Keratinocyte (primary cell): ENCODE data around the gene JOSD1. TPM values are rescaled to one million over a fixed set of nuclear protein-coding genes. Genes with fewer than 3 reads are reported as not detected.

Source experiments
- DNase-seq: peaks from one replicate; pipeline ENCODE4 v3.0.0-alpha.2; 2011; ENCODE audit warnings: low read depth, missing footprints, low spot score
- FAIRE-seq: peaks from 2 replicates; lab custom pipeline; 2011; peaks lifted over from hg19 to GRCh38; lab: Jason Lieb, UNC
- H2AFZ ChIP-seq: 2 replicates; pipeline ENCODE4 v1.6.0; 2012; ENCODE audit warnings: low read length, control low read depth, inconsistent platforms; ENCODE audit not compliant: control insufficient read depth
- H3K27ac ChIP-seq: 2 replicates; pipeline ENCODE4 v1.5.1; 2011; ENCODE audit warnings: low read length; ENCODE audit not compliant: control insufficient read depth, insufficient read depth
- H3K27me3 ChIP-seq: 3 replicates; pipeline ENCODE4 v1.6.0; 2011; ENCODE audit warnings: low read length; ENCODE audit not compliant: control insufficient read depth, insufficient read depth; ENCODE audit errors: extremely low read depth
- H3K36me3 ChIP-seq, 2 experiments: 2 replicates in 1 of 2; 3 replicates in 1 of 2; pipeline ENCODE4 v1.5.1; 2011; ENCODE audit warnings: low read length in 2 of 2, mild to moderate bottlenecking in 1 of 2; ENCODE audit not compliant: control insufficient read depth in 2 of 2, insufficient read depth in 2 of 2; ENCODE audit errors: extremely low read depth in 1 of 2
- H3K4me1 ChIP-seq: 3 replicates; pipeline ENCODE4 v1.5.1; 2011; ENCODE audit warnings: low read length; ENCODE audit not compliant: control insufficient read depth, insufficient read depth; ENCODE audit errors: extremely low read depth
- H3K4me2 ChIP-seq: 3 replicates; pipeline ENCODE4 v1.6.0; 2011; ENCODE audit warnings: low read depth, low read length; ENCODE audit not compliant: control insufficient read depth, insufficient read depth; ENCODE audit errors: extremely low read depth
- H3K4me3 ChIP-seq, 3 experiments: fragments of 200-600 bp in 1 of 3; sonication (generic) in 1 of 3; 2 replicates in 2 of 3; 3 replicates in 1 of 3; pipeline ENCODE4 v1.5.1; 2011 to 2016; ENCODE audit warnings: low read length in 3 of 3, mild to moderate bottlenecking in 3 of 3, control low read depth in 2 of 3, inconsistent platforms in 1 of 3, low read depth in 1 of 3, mixed read lengths in 1 of 3, mixed run types in 1 of 3, moderate library complexity in 1 of 3; ENCODE audit not compliant: control insufficient read depth in 2 of 3, insufficient read depth in 2 of 3; ENCODE audit errors: extremely low read depth in 1 of 3
- H3K79me2 ChIP-seq: 2 replicates; pipeline ENCODE4 v1.6.0; 2012; ENCODE audit warnings: low read length; ENCODE audit not compliant: control insufficient read depth, insufficient read depth
- H3K9ac ChIP-seq: 3 replicates; pipeline ENCODE4 v1.6.0; 2011; ENCODE audit warnings: low read length; ENCODE audit not compliant: control insufficient read depth, insufficient read depth; ENCODE audit errors: extremely low read depth
- H3K9me1 ChIP-seq: 3 replicates; pipeline ENCODE4 v1.6.0; 2011; ENCODE audit warnings: low read length; ENCODE audit not compliant: control insufficient read depth, insufficient read depth; ENCODE audit errors: extremely low read depth
- H3K9me3 ChIP-seq: 2 replicates; pipeline ENCODE4 v1.5.1; 2012; ENCODE audit warnings: low read depth, low read length; ENCODE audit not compliant: control insufficient read depth
- H4K20me1 ChIP-seq: 3 replicates; pipeline ENCODE4 v1.6.0; 2011; ENCODE audit warnings: low read length; ENCODE audit not compliant: control insufficient read depth, insufficient read depth; ENCODE audit errors: extremely low read depth
- CTCF ChIP-seq, 3 experiments: IDR thresholded peaks in 1 of 3; conservative IDR thresholded peaks in 1 of 3; optimal IDR thresholded peaks in 1 of 3; 2 replicates in 2 of 3; 3 replicates in 1 of 3; pipeline versions ENCODE3 to v1.5.1; 2011; ENCODE audit warnings: low read length in 3 of 3, mild to moderate bottlenecking in 3 of 3, moderate library complexity in 2 of 3, control low read depth in 1 of 3, inconsistent platforms in 1 of 3; ENCODE audit not compliant: insufficient read depth in 2 of 3; ENCODE audit errors: extremely low read depth in 1 of 3
- EZH2 ChIP-seq: IDR thresholded peaks from one replicate; pipeline ENCODE4 v1.6.1; 2012; ENCODE audit warnings: inconsistent platforms, mild to moderate bottlenecking, low read length, moderate library complexity
- dilution Hi-C: fragments of 300-500 bp; cut with MboI; formaldehyde crosslinking; loops from one replicate; pipeline ENCODE4 v1.7.0; 2020; ENCODE audit warnings: low sequenced_read_pairs; ENCODE audit not compliant: extremely low pct_ligation_motif_present
- polyA plus RNA-seq, 5 experiments: library from polyadenylated mRNA; depleted of rRNA in 3 of 5; stranded (reverse) in 3 of 5; stranded (forward) in 1 of 5; unstranded in 1 of 5; fragments of >200 nt; gene quantifications; 1 replicate in 1 of 5; 2 replicates in 3 of 5; 3 replicates in 1 of 5; pipeline versions ENCODE4 v1.2.1 to v1.2.3, GENCODE V29; 2011 to 2012; ENCODE audit warnings: missing spikeins in 2 of 5, low read depth in 1 of 5, low replicate concordance in 1 of 5

The JOSD1 gene
- polyA plus RNA-seq, 1 donor (not counting 4 experiments of a cell fraction or from before 2014, with no cell fraction given), result 32.6 TPM

DNA sequence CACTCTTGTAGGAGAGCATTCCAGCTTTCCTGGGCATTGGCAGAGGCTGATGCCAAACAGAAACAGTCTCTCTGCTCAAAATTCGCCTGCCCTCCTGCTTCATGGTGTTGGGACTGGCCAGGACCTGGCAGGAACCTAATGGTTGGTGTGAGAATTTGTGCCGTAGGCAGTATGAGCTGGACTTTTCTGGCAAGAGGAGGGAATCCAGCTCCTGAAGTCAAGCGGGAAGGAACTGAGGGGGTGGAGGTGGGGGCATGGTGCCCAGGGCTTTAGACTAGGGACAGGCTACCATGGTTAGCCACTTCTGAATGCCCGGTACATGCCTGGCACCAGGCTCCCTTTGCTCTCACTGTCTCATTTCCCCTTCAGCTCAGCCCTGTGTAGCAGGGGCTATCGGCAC, 25.9 kb downstream of the JOSD1 start:
- H3K79me2 ChIP-seq, result no peaks in the 10 kb centered on the region
- FAIRE-seq, result no peak
- dilution Hi-C loops, result no loop called here
- H4K20me1 ChIP-seq, result no peaks in the 10 kb centered on the region
- no peak overlapping the region for H3K4me2 ChIP-seq
- no peaks in the 10 kb centered on the region for H3K27me3 ChIP-seq
- no peak overlapping the region for H2AFZ ChIP-seq
- no peaks in the 10 kb centered on the region for H3K4me1 ChIP-seq
- peaks cover 3 to 13% of the 10 kb centered on the region in 2 experiments for H3K36me3 ChIP-seq
- no peak overlapping the region for H3K4me3 ChIP-seq
- no peaks in the 10 kb centered on the region for H3K9me1 ChIP-seq
- H3K27ac ChIP-seq, result no peak overlapping the region
- H3K9ac ChIP-seq, result no peak overlapping the region
- H3K9me3 ChIP-seq, result no peaks in the 10 kb centered on the region
- DNase-seq, result no peak
- TF ChIP-seq EZH2 (no peak), CTCF (optimal IDR thresholded peaks at IDR 0.05 in 1 of 3, IDR thresholded peaks at IDR 0.05 in 1 of 3, conservative IDR thresholded peaks at IDR 0.05 in 1 of 3; ENCODE audit: extremely low read depth in 1 of 3, insufficient read depth in 2 of 3, low read length in 3 of 3) (no peak)

DNA sequence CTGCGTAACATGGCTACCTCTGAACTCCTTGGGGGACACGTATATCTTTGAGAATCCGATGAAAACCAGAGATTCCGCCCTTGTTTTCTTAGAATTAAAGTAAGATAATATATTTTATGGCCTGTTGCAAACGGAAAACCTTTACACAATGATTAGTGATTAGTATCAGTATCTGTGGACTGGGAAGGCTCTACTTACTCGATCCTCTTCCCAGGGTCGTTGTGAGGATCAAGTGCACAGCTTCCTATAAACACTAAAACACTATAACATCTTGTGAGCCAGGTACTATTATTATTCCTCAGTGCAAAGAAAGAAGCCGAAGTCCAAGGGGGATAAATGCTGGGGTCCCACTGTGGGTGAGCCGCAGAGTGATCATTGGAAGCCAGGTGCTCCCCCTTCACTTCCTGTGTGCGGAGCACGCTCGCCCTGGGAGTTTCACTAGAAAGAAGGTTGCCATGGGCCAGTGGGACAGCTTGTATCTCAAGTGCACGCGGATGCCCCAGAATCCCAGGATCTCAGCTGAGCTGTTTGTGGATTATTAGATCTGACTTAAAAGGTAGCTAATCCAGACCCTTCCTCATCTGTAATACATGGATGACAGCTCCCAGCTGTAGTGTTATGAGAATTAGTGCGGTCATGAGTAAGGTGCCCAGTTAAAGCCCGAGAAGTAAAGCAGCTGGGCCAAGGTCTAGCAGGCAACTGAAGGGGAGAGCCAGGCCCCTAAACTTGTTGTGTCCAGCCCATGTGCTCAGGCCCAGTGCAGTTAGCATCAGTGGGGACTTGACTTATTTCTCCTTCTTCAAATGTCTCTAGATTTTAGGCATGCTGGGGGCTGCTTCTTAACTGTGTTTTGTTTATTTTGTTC, 43.5 kb downstream of the JOSD1 start:
- Histone ChIP-seq H3K36me3 (peaks cover 0 to 3% of the 10 kb centered on the region in 2 experiments), H3K9ac (peak overlapping the region; percentile 98), H2AFZ (peak overlapping the region; percentile 99), H3K9me1 (no peaks in the 10 kb centered on the region), H3K9me3 (no peaks in the 10 kb centered on the region), H3K4me3 (peak overlapping the region; percentile 63 to 79 (median 73)), H3K4me1 (peaks cover 11% of the 10 kb centered on the region), H4K20me1 (no peaks in the 10 kb centered on the region), H3K27me3 (no peaks in the 10 kb centered on the region), H3K4me2 (peak overlapping the region; percentile 88), H3K79me2 (peaks cover 11% of the 10 kb centered on the region), H3K27ac (peak overlapping the region; percentile 100)
- TF ChIP-seq EZH2 (no peak), CTCF (optimal IDR thresholded peaks at IDR 0.05 in 1 of 3, IDR thresholded peaks at IDR 0.05 in 1 of 3, conservative IDR thresholded peaks at IDR 0.05 in 1 of 3; ENCODE audit: extremely low read depth in 1 of 3, insufficient read depth in 2 of 3, low read length in 3 of 3) (no peak)
- no peak for DNase-seq
- dilution Hi-C loops, result no loop called here
- peak; percentile 44 for FAIRE-seq
